Amniotic epithelial cell (primary cell): ENCODE measurements around the gene ASPG.
A peak's percentile ranks its signal among the peaks of the same experiment; 100 is the strongest.

ENCODE experiments used
- DNase-seq: peaks from one replicate; pipeline ENCODE4 v3.0.0-alpha.2; 2010; ENCODE audit warnings: low read depth

The ASPG gene

DNA sequence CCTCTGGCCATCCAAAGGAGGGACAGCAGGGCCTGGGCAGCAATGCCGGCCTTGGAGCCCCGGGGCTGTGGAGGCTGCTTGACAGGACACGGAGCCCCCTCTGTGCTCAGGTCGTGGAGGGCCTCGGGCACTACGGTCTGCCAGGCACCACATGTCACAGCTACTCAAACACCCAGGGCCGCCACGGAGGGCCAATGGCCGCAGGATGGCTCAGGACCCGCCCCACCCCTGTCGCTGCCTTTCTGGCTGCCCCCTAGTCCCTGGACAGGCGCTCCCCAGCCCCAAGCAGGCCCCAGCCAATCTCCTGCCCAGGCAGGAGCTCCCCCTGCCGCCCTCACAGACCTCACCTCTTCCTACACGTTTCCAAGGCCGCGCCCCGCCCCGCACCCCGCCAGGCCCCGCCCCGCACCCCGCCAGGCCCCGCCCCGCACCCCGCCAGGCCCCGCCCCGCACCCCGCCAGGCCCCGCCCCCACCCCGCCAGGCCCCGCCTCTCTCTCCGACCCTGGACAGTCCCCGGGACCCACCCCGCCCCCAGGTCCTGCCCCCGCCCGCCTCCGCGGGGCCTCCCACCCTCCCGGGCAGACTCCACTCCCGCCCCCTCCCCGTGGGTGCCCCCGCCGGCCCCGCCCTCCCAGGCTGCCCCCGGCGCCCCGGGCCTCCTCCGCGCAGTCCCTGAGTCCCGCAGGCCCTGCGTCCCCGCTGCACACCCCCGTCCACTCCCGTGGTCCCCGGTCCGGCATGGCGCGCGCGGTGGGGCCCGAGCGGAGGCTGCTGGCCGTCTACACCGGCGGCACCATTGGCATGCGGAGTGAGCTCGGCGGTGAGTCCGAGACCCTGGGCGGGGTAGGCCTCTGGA is at the start of gene ASPG:
Gene ASPG (plus strand): TSS at position 669 of the 857 bp plus-strand sequence. CDS start 71 bp downstream, at position 740.
- no peak for DNase-seq

GRCh38 chr14:104036212-104036611 is 49.3 kb upstream of the ASPG start:
- DNase-seq, result no peak

- DNase-seq, result no peak
Measured at GRCh38 chr14:104037074-104037473, 48.4 kb upstream of the ASPG start.

GRCh38 chr14:104037903-104038302 is 47.6 kb upstream of the ASPG start:
- no peak for DNase-seq

DNA sequence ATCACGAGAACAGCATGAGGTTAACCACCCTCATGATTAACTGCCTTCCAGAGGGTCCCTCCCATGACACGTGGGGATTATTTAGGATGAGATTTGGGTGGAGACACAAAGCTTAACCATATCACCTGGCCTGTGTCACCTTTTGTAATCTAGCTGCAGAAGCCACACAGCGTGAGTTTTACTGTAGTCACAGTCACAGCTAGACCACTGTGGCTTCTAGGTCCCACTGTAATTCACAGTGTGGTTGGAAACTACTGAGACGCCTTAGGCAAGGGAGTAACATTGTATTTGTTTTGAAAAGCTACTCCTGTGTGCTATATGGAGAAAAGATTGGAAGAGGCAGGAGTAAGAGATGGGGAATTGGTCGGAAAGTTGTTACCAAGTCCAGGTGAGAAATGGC is 46.3 kb upstream of the ASPG start:
- DNase-seq, result no peak

- DNase-seq, result no peak
Measured at GRCh38 chr14:104040539-104040938, 45.0 kb upstream of the ASPG start.

GRCh38 chr14:104041430-104042104 is 43.9 kb upstream of the ASPG start:
- no peak for DNase-seq

GRCh38 chr14:104044016-104044415 is 41.5 kb upstream of the ASPG start:
- no peak for DNase-seq

DNA sequence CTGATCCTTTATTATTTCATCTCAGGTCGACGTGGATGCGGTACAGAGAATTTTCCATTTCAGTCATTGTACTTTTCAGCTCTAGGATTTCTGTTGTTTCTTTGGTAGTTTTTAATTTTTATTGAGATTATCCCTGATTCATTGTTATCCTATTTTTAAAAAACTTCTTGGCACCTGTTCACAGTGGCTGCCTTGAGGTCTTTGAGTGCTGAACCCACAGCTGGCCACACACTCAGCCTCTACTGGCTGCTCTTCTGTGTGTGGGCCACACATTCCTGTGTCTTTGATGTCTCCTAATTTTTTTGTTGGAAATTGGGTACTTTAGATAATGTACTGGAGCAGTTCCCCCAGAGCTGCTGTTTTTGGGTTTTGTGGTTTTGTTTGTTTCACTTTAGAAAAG is 37.7 kb upstream of the ASPG start:
- no peak for DNase-seq

GRCh38 chr14:104048758-104049507 is 36.6 kb upstream of the ASPG start:
- peak; percentile 91 for DNase-seq

- DNase-seq, result peak; percentile 11
Measured at GRCh38 chr14:104049576-104050240, 35.8 kb upstream of the ASPG start.

DNA sequence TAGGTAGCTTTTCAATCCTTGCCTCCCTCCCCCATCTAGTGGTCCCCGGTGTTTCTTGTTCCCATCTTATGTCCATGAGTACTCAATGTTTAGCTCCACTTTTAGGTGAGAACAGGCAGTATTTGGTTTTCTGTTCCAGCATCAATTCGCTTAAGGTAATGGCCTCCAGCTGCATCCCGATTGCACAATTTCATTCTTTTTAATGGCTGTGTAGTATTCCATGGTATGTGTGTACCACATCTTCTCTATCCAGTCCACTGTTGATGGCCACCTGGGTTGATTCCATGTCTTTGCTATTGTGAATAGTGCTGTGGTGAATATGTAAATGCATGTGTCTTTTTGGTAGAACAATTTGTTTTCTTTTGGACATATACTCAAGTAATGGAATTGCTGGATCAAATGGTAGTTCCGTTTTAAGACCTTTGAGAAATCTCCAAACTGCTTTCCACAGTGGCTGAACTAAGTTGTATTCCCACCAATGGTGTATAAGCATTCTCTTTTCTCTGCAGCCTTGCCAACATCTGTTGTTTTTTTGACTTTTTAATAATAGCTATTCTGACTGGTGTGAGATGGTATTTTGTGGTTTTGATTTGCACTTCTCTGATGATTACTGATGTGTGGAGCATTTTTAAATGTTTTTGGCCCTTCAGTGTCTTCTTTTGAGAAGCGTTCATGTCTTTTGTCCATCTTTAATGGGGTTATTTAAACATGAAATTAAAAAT is 34.2 kb upstream of the ASPG start:
- DNase-seq, result no peak

- no peak for DNase-seq
Measured at GRCh38 chr14:104054222-104054905, 31.1 kb upstream of the ASPG start.

DNA sequence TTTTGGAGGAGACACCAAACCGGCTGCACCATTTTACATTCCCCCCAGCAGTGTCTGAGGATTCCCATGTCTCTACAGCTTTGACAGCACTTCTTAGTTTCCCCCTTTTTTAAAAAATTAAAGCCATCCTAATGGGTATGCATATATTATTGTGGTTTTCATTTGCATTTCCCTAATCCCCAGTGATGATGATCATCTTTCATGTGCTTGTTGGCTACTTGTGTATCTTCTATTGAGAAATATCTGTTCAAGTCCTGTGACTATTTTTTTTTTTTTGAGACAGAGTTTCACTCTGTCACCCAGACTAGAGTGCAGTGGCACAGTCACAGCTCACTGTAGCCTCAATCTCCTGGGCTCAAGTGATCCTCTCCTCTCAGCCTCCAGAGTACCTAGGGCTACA is 23.2 kb upstream of the ASPG start:
- no peak for DNase-seq

GRCh38 chr14:104064003-104064402 is 21.5 kb upstream of the ASPG start:
- no peak for DNase-seq

DNA sequence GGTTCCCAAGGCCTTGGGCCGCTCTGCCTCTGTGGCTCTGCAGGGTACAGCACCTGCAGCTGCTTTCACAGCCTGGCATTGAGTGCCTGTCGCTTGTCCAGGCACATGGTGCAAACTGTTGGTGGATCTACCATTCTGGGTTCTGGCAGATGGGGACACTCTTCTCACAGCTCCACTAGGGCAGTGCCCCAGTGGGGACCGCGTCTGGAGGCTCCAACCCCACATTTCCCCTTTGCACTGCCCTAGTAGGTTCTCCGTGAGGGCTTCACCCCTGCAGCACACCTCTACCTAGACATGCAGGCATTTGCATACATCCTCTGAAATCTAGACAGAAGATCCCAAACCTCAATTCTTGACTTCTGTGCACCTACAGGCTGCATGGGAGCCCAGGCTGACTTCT is 19.2 kb upstream of the ASPG start:
- no peak for DNase-seq

DNA sequence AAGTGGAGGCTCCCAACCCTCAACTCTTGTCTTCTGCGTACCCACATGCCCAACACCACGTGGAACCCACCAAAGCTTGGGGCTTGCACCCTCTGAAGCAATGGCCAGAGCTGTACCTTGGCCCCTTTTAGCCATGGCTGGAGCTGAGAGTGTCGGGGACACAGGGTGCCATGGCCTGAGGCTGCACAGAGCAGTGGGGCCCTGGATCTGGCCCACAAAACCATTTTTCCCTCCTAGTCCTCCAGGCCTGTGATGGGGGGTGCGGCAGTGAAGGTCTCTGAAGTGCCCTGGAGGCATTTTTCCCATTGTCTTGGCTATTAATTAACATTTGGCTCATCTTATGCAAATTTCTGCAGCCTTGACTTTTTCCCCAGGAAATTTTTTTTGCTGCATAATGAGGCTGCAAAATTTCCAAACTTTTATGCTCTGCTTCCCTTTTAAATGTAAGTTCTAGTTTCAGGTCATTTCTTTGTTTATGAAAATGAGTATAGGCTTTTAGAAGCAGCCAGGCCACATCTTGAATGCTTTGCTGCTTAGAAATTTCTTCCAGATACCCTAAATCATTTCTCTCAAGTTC is 18.7 kb upstream of the ASPG start:
- no peak for DNase-seq

DNA sequence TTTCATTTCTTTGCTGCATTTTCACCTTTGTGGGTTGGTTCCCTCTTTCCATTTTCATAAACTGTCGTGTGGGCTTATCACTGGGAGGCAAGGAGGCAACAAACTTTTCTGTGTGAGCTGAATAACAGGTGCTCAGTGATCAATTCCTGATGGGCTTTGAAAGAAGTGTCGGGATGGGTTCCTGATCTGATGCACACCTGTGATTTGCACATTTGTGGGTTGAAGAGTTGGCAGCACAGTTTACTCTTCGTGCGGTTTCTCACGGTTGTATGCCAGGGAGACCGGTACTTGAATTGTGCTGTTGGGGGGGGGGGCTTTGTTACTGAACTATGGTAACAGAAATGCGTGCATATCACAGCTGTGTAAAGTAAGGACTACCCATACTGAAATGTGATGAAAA is 16.0 kb upstream of the ASPG start:
- no peak for DNase-seq

GRCh38 chr14:104072586-104072985 is 12.9 kb upstream of the ASPG start:
- DNase-seq, result no peak

DNA sequence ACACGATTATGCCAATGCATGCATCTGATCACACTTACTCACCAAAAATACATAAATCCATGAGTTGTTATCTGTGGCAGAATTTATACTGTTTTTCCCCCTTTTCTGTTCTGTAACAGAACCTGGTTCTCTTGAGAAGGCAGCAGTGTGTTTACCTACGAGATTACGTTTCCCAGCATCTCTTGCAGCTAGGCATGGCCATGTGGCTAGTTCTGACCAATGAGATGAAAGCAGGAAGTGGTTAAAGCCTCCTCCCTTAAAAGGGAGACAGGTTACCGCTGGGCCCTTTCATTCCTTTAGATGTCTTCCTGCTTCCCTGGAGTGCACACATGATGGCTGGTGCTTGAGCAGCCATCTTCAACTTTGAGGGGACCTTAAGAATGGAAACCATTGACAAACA is 11.7 kb upstream of the ASPG start:
- DNase-seq, result no peak
